Naive thymus-derived CD8-positive, alpha-beta T cell (primary cell): ENCODE results near the gene SLC22A7. TPM values are rescaled to one million over a fixed set of nuclear protein-coding genes. Genes with fewer than 3 reads are reported as not detected.
"Not testable (repeated sequence)": the region's sequence is repeated elsewhere in the genome, so short reads cannot be mapped to it uniquely, and the experiment has no call there.

Experiments
- ATAC-seq, 2 donors: fragments of 150-1000 bp; cut with Tn5 transposase in 1 of 2; sonication (Bioruptor Pico), chemical (Tn5 transposase) in 1 of 2; 1 replicate in 1 of 2; 2 replicates in 1 of 2; pipeline ENCODE4 v1.10.0; 2021; ENCODE audit warnings: mild to moderate bottlenecking in 2 of 2, moderate library complexity in 2 of 2
- POLR2A ChIA-PET: fragments of 350-600 bp; sonication (Branson Sonifier 250); formaldehyde crosslinking; loops from one replicate; lab custom pipeline; 2021; ENCODE audit warnings: antibody characterized with exemption; lab: Charles Lee
- DNase-seq, 10 donors: peaks; one replicate each; pipeline versions ENCODE4 v3.0.0 to v3.0.0-alpha.2; 2020 to 2022
- H3K27ac Mint-ChIP-seq, 10 donors: one replicate each; pipeline ENCODE4 v1.8.0; 2020 to 2022; ENCODE audit warnings: mild to moderate bottlenecking in 10 of 10, mixed read lengths in 10 of 10, moderate library complexity in 4 of 10, inconsistent platforms in 1 of 10
- H3K27me3 Mint-ChIP-seq, 5 donors: one replicate each; pipeline ENCODE4 v1.8.0; 2021 to 2022; ENCODE audit warnings: mixed read lengths in 5 of 5
- H3K36me3 Mint-ChIP-seq, 3 donors: one replicate each; pipeline ENCODE4 v1.8.0; 2020 to 2022; ENCODE audit warnings: mixed read lengths in 3 of 3, mild to moderate bottlenecking in 2 of 3, inconsistent platforms in 1 of 3
- H3K4me1 Mint-ChIP-seq, 4 donors: one replicate each; pipeline ENCODE4 v1.8.0; 2021 to 2022; ENCODE audit warnings: mixed read lengths in 4 of 4
- H3K4me3 Mint-ChIP-seq, 10 donors: one replicate each; pipeline ENCODE4 v1.8.0; 2020 to 2022; ENCODE audit warnings: mild to moderate bottlenecking in 10 of 10, mixed read lengths in 10 of 10, moderate library complexity in 6 of 10, inconsistent platforms in 1 of 10
- H3K9me3 Mint-ChIP-seq, 9 donors: one replicate each; pipeline ENCODE4 v1.8.0; 2020 to 2022; ENCODE audit warnings: mixed read lengths in 9 of 9, mild to moderate bottlenecking in 3 of 9, inconsistent platforms in 1 of 9, moderate library complexity in 1 of 9
- polyA plus RNA-seq, 3 donors: library from polyadenylated mRNA; unstranded; fragments of 300-500 nt; fragmentation: Illumina TruSeq; gene quantifications; one replicate each; pipeline ENCODE4 v1.2.3, GENCODE V29; 2021
- total RNA-seq, 8 experiments: library from RNA in 2 of 8; stranded (reverse) in 2 of 8; gene quantifications; one replicate each; pipeline ENCODE4 v1.2.3 and lab custom pipeline; 2021 to 2026

SLC22A7 gene
- total and polyA plus RNA-seq, 5 experiments from 2014 or later, result not detected

- H3K27me3 Mint-ChIP-seq, result peaks cover 4 to 24% (median 9%) of the 10 kb centered on the region in 5 donors
- POLR2A ChIA-PET, result no interaction called here
- ATAC-seq (no peak), DNase-seq (no peak)
- H3K4me3 Mint-ChIP-seq, result no peak overlapping the region
- H3K9me3 Mint-ChIP-seq, result no peaks in the 10 kb centered on the region
- no peaks in the 10 kb centered on the region for H3K36me3 Mint-ChIP-seq
- H3K27ac Mint-ChIP-seq, result peak overlapping the region in 3 of 10 donors; percentile 11 to 16 (median 12)
- H3K4me1 Mint-ChIP-seq, result peaks cover 0 to 2% (median 0%) of the 10 kb centered on the region in 4 donors
Observed at GRCh38 chr6:43299338-43300293, 1.6 kb downstream of the SLC22A7 start.

DNA sequence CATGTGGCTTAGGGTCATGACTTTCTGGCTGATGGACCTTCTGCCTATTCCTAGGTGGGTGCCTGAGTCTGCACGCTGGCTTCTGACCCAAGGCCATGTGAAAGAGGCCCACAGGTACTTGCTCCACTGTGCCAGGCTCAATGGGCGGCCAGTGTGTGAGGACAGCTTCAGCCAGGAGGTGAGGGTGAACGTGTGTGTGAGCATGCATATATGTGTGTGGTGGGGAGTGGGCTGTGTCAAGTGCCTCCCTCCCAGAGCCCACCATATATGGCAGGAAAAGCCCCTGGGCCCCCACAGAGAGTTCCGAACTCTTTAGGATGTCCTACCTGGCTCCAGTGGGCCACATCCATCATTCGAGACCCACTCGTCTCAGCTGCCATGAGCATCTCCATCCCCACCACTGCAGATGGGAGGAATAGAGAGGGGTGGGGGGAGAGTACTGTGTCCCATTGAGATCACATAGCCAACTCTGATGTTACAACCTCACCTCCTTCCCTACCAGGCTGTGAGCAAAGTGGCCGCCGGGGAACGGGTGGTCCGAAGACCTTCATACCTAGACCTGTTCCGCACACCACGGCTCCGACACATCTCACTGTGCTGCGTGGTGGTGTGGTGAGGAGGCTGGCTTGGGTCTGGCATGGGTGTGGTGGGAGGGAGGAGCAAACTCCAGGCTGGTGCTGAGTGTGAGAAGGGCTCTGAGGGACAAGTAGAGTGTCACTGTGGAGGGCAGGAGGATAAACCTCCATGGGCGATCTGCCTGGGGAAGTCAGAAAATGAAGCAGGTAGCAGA lies 3.2 kb downstream of the SLC22A7 start:
- Mint-ChIP-seq H3K27ac (no peak overlapping the region), H3K4me3 (no peak overlapping the region), H3K36me3 (no peaks in the 10 kb centered on the region), H3K27me3 (peaks cover 4 to 24% (median 9%) of the 10 kb centered on the region in 5 donors), H3K9me3 (no peaks in the 10 kb centered on the region), H3K4me1 (peaks cover 0 to 2% (median 0%) of the 10 kb centered on the region in 4 donors)
- POLR2A ChIA-PET, result no interaction called here
- DNase-seq (no peak), ATAC-seq (no peak)

GRCh38 chr6:43302126-43302525 lies 4.1 kb downstream of the SLC22A7 start:
- no peak for ATAC-seq
- POLR2A ChIA-PET, result no interaction called here
- DNase-seq, result no peak
- Mint-ChIP-seq H3K4me1 (peaks cover 0 to 2% (median 0%) of the 10 kb centered on the region in 4 donors), H3K36me3 (no peaks in the 10 kb centered on the region), H3K27me3 (peaks cover 3 to 18% (median 9%) of the 10 kb centered on the region in 5 donors), H3K27ac (no peak overlapping the region), H3K9me3 (no peaks in the 10 kb centered on the region), H3K4me3 (no peak overlapping the region)

DNA sequence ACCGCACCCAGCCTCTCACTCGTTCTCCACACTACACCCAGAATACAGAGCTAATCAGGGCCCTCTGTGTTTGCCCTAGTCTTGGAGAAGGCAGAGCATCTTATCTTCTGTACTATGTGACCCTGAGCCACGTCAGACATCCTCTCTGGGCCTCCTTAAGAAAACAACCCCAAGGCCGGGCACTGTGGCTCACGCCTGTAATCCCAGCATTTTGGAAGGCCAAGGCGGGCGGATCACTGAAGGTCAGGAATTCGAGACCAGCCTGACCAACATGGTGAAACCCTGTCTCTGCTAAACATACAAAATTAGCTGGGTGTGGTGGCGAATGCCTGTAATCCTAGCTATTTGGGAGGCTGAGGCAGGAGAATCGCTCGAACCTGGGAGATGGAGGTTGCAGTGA lies 4.9 kb downstream of the SLC22A7 start:
- H3K36me3 Mint-ChIP-seq, H3K4me1 Mint-ChIP-seq, H3K27ac Mint-ChIP-seq, H3K9me3 Mint-ChIP-seq, POLR2A ChIA-PET, DNase-seq, ATAC-seq, H3K4me3 Mint-ChIP-seq: not testable (repeated sequence)
- H3K27me3 Mint-ChIP-seq, result peaks cover 3 to 18% (median 9%) of the 10 kb centered on the region in 5 donors

GRCh38 chr6:43303751-43304331 lies 5.8 kb downstream of the SLC22A7 start:
- H3K4me1 Mint-ChIP-seq, result peaks cover 3 to 9% (median 5%) of the 10 kb centered on the region in 4 donors
- no peak for DNase-seq
- POLR2A ChIA-PET, result no interaction called here
- no peaks in the 10 kb centered on the region for H3K9me3 Mint-ChIP-seq
- no peak overlapping the region for H3K27ac Mint-ChIP-seq
- H3K27me3 Mint-ChIP-seq, result peaks cover 2 to 18% (median 7%) of the 10 kb centered on the region in 5 donors
- no peak overlapping the region for H3K4me3 Mint-ChIP-seq
- no peak for ATAC-seq
- H3K36me3 Mint-ChIP-seq, result no peaks in the 10 kb centered on the region

- no peak overlapping the region for H3K4me3 Mint-ChIP-seq
- no peak for ATAC-seq
- no peak for DNase-seq
- peaks cover 7 to 15% (median 9%) of the 10 kb centered on the region in 4 donors for H3K4me1 Mint-ChIP-seq
- no peaks in the 10 kb centered on the region for H3K36me3 Mint-ChIP-seq
- no peak overlapping the region for H3K27ac Mint-ChIP-seq
- POLR2A ChIA-PET, result no interaction called here
- no peaks in the 10 kb centered on the region for H3K9me3 Mint-ChIP-seq
- peaks cover 0 to 18% (median 5%) of the 10 kb centered on the region in 5 donors for H3K27me3 Mint-ChIP-seq
Observed at GRCh38 chr6:43304361-43304760, 6.3 kb downstream of the SLC22A7 start.

GRCh38 chr6:43304882-43305281 lies 6.8 kb downstream of the SLC22A7 start:
- DNase-seq, result no peak
- Mint-ChIP-seq H3K36me3 (no peaks in the 10 kb centered on the region), H3K27ac (no peak overlapping the region), H3K4me1 (peaks cover 6 to 15% (median 9%) of the 10 kb centered on the region in 4 donors), H3K9me3 (no peaks in the 10 kb centered on the region), H3K27me3 (peaks cover 0 to 13% (median 4%) of the 10 kb centered on the region in 5 donors), H3K4me3 (no peak overlapping the region)
- no peak for ATAC-seq
- POLR2A ChIA-PET, result interaction anchor here (0.6 kb wide), 1 partner anchor 446 kb away, joined by 4 read pairs; no protein-coding TSS in a partner anchor

- Mint-ChIP-seq H3K36me3 (no peaks in the 10 kb centered on the region), H3K9me3 (no peaks in the 10 kb centered on the region), H3K4me1 (peaks cover 4 to 22% (median 9%) of the 10 kb centered on the region in 4 donors), H3K27me3 (peaks cover 0 to 7% (median 2%) of the 10 kb centered on the region in 5 donors), H3K4me3 (peak overlapping the region in 1 of 10 donors; percentile 45), H3K27ac (no peak overlapping the region)
- DNase-seq, result no peak
- POLR2A ChIA-PET, result no interaction called here
- ATAC-seq, result no peak
Observed at GRCh38 chr6:43306086-43306485, 8.0 kb downstream of the SLC22A7 start.

DNA sequence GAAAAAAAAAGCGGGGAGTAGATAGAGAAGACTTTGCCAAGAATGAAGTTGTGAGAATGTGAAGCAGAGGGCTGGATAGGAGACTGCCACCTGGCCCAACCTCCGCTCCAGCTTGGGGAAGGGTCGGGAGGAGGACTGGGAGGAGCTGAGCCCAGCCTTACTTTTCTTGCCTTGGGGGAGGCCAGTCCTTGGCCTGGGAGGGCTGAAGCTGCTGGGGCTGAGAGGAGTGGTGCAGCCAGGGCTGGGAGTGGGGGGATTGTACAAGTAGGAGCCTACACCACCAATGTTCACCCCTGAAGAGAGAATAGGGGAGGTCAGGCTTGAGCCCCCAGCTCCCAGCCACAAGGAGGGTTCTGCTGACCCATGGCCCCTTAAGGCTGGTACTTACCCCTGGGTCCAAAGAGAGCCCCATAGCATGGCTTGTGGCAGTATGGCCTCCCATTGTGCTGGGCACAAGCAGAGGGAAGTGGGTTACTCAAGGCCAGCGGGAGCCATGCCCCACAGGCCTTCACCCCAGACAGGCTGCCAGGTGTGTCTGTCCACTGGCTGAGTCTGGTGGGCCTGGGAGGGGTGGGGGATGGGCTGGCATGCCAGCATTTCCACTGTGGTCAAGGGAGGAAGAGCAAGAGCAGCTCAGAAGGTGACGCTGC lies 9.5 kb downstream of the SLC22A7 start:
- Mint-ChIP-seq H3K9me3 (no peaks in the 10 kb centered on the region), H3K27ac (peak overlapping the region in 1 of 10 donors; percentile 39), H3K4me3 (peak overlapping the region in 9 of 10 donors; percentile 10 to 72 (median 43)), H3K27me3 (peaks cover 0 to 9% (median 0%) of the 10 kb centered on the region in 5 donors), H3K36me3 (no peaks in the 10 kb centered on the region), H3K4me1 (peaks cover 4 to 30% (median 9%) of the 10 kb centered on the region in 4 donors)
- ATAC-seq, result no peak
- no peak for DNase-seq
- POLR2A ChIA-PET, result interaction anchor here (0.7 to 1.2 kb wide), 5 partner anchors 27 to 120 kb away, joined by 3 to 5 read pairs (median 4); partner anchors contain the start of genes ABCC10 and ZNF318

DNA sequence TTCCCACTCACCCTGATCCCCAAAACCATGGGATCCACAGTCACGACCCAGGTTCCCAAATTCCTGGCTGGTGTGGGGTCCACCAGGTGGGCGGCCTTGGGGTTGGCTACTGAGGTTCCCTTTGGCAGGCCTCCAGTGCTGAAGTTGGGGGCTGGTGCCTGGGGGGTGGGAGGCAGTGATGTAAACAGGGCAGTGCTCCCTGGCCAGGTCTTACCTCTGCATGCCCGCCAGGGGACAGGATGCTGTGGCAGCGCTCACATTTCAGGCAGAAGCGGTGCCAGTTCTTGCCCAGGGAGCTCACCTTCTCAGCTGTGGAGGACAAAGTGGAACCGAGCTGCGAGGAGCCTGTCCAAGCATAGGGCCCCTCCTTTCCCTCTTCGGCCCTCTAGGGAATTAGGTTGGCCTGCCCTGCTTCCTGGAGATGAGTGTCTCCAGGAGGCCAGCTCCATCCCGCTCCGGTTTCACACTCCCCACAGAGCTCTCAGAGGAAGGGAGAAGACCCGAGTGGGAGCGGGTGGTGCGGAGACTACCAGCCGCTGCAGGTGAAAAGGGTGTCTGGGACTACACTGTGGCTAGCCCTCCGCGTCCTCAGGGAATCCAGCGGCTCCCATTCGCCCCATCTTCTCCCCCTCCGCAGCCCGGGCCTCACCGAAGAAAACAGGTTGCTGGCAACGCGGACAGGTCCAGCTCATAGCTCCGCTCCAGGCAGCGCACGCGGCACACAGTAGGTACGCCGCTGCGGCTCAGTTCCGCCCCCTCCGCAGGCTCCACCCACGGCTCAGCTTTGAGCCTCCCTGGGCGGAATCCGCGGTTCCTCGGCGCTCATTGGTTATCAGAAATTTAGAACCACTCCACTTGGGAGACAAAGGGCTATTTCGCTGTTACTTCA lies 10.3 kb downstream of the SLC22A7 start, which contains the start of gene CRIP3:
TSS of gene CRIP3 (minus strand) at position 726 of the 889 bp plus-strand sequence. CDS start at position 692, 34 bp downstream.
- Mint-ChIP-seq H3K4me1 (peaks cover 4 to 37% (median 9%) of the 10 kb centered on the region in 4 donors), H3K36me3 (no peaks in the 10 kb centered on the region), H3K4me3 (peak within 1 kb of the TSS; percentile 77 to 85 (median 82)), H3K9me3 (no peaks in the 10 kb centered on the region), H3K27me3 (peaks cover 0 to 9% (median 0%) of the 10 kb centered on the region in 5 donors), H3K27ac (peak within 1 kb of the TSS in 8 of 10 donors; percentile 5 to 80 (median 56))
- ATAC-seq, result peak; percentile 87 to 90
- POLR2A ChIA-PET, result interaction anchor here (0.9 to 1.2 kb wide), 5 partner anchors 26 to 119 kb away, joined by 3 to 5 read pairs (median 3); partner anchors contain the start of genes ABCC10 and ZNF318
- DNase-seq, result peak; percentile 25 to 75 (median 48)
